ENCODE measurements around the gene FSCN2. TPM values are rescaled to one million over a fixed set of nuclear protein-coding genes. Genes with fewer than 3 reads are reported as not detected.
A peak's percentile ranks its signal among the peaks of the same experiment; 100 is the strongest.

Gene FSCN2
- total and polyA plus RNA-seq, 2 donors: 0.43 to 0.69 TPM

- Histone ChIP-seq H3K36me3 (ENCODE audit: insufficient read depth) (no peaks in the 10 kb centered on the region), H3K4me3 (ENCODE audit: low read depth, low read length) (peak overlapping the region; percentile 69), H3K27ac (ENCODE audit: low read depth) (peak overlapping the region; percentile 59), H3K4me1 (ENCODE audit: insufficient read depth) (no peaks in the 10 kb centered on the region)
- DNase-seq (ENCODE audit: extremely low spot score): no peak
- 5% methylated on average over 87 of the region's 87 CpGs for WGBS
These were observed 40.5 kb upstream of the FSCN2 start for GRCh38 chr17:81487487-81488275.

GRCh38 chr17:81488276-81488860 lies 39.8 kb upstream of the FSCN2 start:
- WGBS: 10% methylated on average over 52 of the region's 52 CpGs
- Histone ChIP-seq H3K4me1 (ENCODE audit: insufficient read depth) (no peaks in the 10 kb centered on the region), H3K27ac (ENCODE audit: low read depth) (peak overlapping the region; percentile 59), H3K4me3 (ENCODE audit: low read depth, low read length) (peak overlapping the region; percentile 69), H3K36me3 (ENCODE audit: insufficient read depth) (no peaks in the 10 kb centered on the region)
- DNase-seq (ENCODE audit: extremely low spot score): no peak

GRCh38 chr17:81489012-81489997 lies 38.9 kb upstream of the FSCN2 start:
- 69% methylated on average over 27 of the region's 27 CpGs for WGBS
- H3K4me1 ChIP-seq (ENCODE audit: insufficient read depth): no peaks in the 10 kb centered on the region
- H3K36me3 ChIP-seq (ENCODE audit: insufficient read depth): no peaks in the 10 kb centered on the region
- no peak overlapping the region for H3K27ac ChIP-seq (ENCODE audit: low read depth)
- no peak overlapping the region for H3K4me3 ChIP-seq (ENCODE audit: low read depth, low read length)
- no peak for DNase-seq (ENCODE audit: extremely low spot score)

GRCh38 chr17:81489998-81490992 lies 37.9 kb upstream of the FSCN2 start:
- Histone ChIP-seq H3K4me3 (ENCODE audit: low read depth, low read length) (no peak overlapping the region), H3K27ac (ENCODE audit: low read depth) (no peak overlapping the region), H3K36me3 (ENCODE audit: insufficient read depth) (no peaks in the 10 kb centered on the region), H3K4me1 (ENCODE audit: insufficient read depth) (no peaks in the 10 kb centered on the region)
- 63% methylated on average over 14 of the region's 14 CpGs for WGBS
- no peak for DNase-seq (ENCODE audit: extremely low spot score)

- whole genome bisulfite sequencing: 42% methylated on average over 5 of the region's 5 CpGs
- Histone ChIP-seq H3K4me1 (ENCODE audit: insufficient read depth) (no peaks in the 10 kb centered on the region), H3K36me3 (ENCODE audit: insufficient read depth) (no peaks in the 10 kb centered on the region), H3K4me3 (ENCODE audit: low read depth, low read length) (no peak overlapping the region), H3K27ac (ENCODE audit: low read depth) (no peak overlapping the region)
- no peak for DNase-seq (ENCODE audit: extremely low spot score)
These were observed 37.0 kb upstream of the FSCN2 start for GRCh38 chr17:81491181-81491581.

GRCh38 chr17:81491761-81492160 lies 36.4 kb upstream of the FSCN2 start:
- 12% methylated on average over 5 of the region's 5 CpGs for WGBS
- DNase-seq (ENCODE audit: extremely low spot score): no peak
- Histone ChIP-seq H3K4me3 (ENCODE audit: low read depth, low read length) (no peak overlapping the region), H3K36me3 (ENCODE audit: insufficient read depth) (no peaks in the 10 kb centered on the region), H3K4me1 (ENCODE audit: insufficient read depth) (no peaks in the 10 kb centered on the region), H3K27ac (ENCODE audit: low read depth) (no peak overlapping the region)

- WGBS: 61% methylated on average over 18 of the region's 18 CpGs
- no peak overlapping the region for H3K4me3 ChIP-seq (ENCODE audit: low read depth, low read length)
- no peaks in the 10 kb centered on the region for H3K36me3 ChIP-seq (ENCODE audit: insufficient read depth)
- H3K27ac ChIP-seq (ENCODE audit: low read depth): no peak overlapping the region
- no peak for DNase-seq (ENCODE audit: extremely low spot score)
- H3K4me1 ChIP-seq (ENCODE audit: insufficient read depth): no peaks in the 10 kb centered on the region
These were observed 36.0 kb upstream of the FSCN2 start for GRCh38 chr17:81492202-81492601.

GRCh38 chr17:81492706-81493105 lies 35.5 kb upstream of the FSCN2 start:
- no peak overlapping the region for H3K27ac ChIP-seq (ENCODE audit: low read depth)
- no peak overlapping the region for H3K4me3 ChIP-seq (ENCODE audit: low read depth, low read length)
- H3K36me3 ChIP-seq (ENCODE audit: insufficient read depth): no peaks in the 10 kb centered on the region
- no peaks in the 10 kb centered on the region for H3K4me1 ChIP-seq (ENCODE audit: insufficient read depth)
- WGBS: 89% methylated on average over 9 of the region's 9 CpGs
- DNase-seq (ENCODE audit: extremely low spot score): no peak

GRCh38 chr17:81493198-81494038 lies 34.8 kb upstream of the FSCN2 start:
- Histone ChIP-seq H3K27ac (ENCODE audit: low read depth) (no peak overlapping the region), H3K36me3 (ENCODE audit: insufficient read depth) (no peaks in the 10 kb centered on the region), H3K4me1 (ENCODE audit: insufficient read depth) (no peaks in the 10 kb centered on the region), H3K4me3 (ENCODE audit: low read depth, low read length) (no peak overlapping the region)
- 85% methylated on average over 16 of the region's 16 CpGs for WGBS
- no peak for DNase-seq (ENCODE audit: extremely low spot score)

GRCh38 chr17:81494626-81495377 lies 33.4 kb upstream of the FSCN2 start:
- WGBS: 31% methylated on average over 8 of the region's 8 CpGs
- Histone ChIP-seq H3K4me3 (ENCODE audit: low read depth, low read length) (no peak overlapping the region), H3K36me3 (ENCODE audit: insufficient read depth) (no peaks in the 10 kb centered on the region), H3K4me1 (ENCODE audit: insufficient read depth) (no peaks in the 10 kb centered on the region), H3K27ac (ENCODE audit: low read depth) (no peak overlapping the region)
- no peak for DNase-seq (ENCODE audit: extremely low spot score)

GRCh38 chr17:81498953-81499600 lies 29.1 kb upstream of the FSCN2 start:
- no peaks in the 10 kb centered on the region for H3K4me1 ChIP-seq (ENCODE audit: insufficient read depth)
- no peak overlapping the region for H3K4me3 ChIP-seq (ENCODE audit: low read depth, low read length)
- 57% methylated on average over 64 of the region's 64 CpGs for WGBS
- no peak for DNase-seq (ENCODE audit: extremely low spot score)
- no peaks in the 10 kb centered on the region for H3K36me3 ChIP-seq (ENCODE audit: insufficient read depth)
- H3K27ac ChIP-seq (ENCODE audit: low read depth): no peak overlapping the region

All from urinary bladder (tissue), 4 donors.